ENCODE results near the gene TPCN1. TPM values are rescaled to one million over a fixed set of nuclear protein-coding genes. Genes with fewer than 3 reads are reported as not detected.

TPCN1 gene
- total RNA-seq, 1 donor from 2014 or later: 55.6 TPM

- Mint-ChIP-seq H3K9me3 (no peaks in the 10 kb centered on the region), H3K27ac (no peak overlapping the region), H3K4me1 (ENCODE audit: unreplicated experiment) (no peaks in the 10 kb centered on the region), H3K36me3 (peaks cover 18% of the 10 kb centered on the region), H3K27me3 (no peaks in the 10 kb centered on the region), H3K4me3 (no peak overlapping the region)
- DNase-seq (ENCODE audit: extremely low spot score, unreplicated experiment): no peak
- no peak for TF ChIP-seq CTCF (conservative IDR thresholded peaks at IDR 0.05)
Observed at GRCh38 chr12:113276306-113276705, 55.0 kb downstream of the TPCN1 start.

- no peaks in the 10 kb centered on the region for H3K4me1 Mint-ChIP-seq (ENCODE audit: unreplicated experiment)
Observed at GRCh38 chr12:113276946-113277500, 55.8 kb downstream of the TPCN1 start.

GRCh38 chr12:113277511-113277910, 56.2 kb downstream of the TPCN1 start:
- no peaks in the 10 kb centered on the region for H3K4me1 Mint-ChIP-seq (ENCODE audit: unreplicated experiment)
- no peak overlapping the region for H3K4me3 Mint-ChIP-seq
- no peaks in the 10 kb centered on the region for H3K27me3 Mint-ChIP-seq
- peaks cover 18% of the 10 kb centered on the region for H3K36me3 Mint-ChIP-seq
- no peak for DNase-seq (ENCODE audit: extremely low spot score, unreplicated experiment)
- no peak for TF ChIP-seq CTCF (conservative IDR thresholded peaks at IDR 0.05)
- no peaks in the 10 kb centered on the region for H3K9me3 Mint-ChIP-seq
- no peak overlapping the region for H3K27ac Mint-ChIP-seq

More at GRCh38 chr12:113276946-113277500, 55.8 kb downstream of the TPCN1 start:
- no peaks in the 10 kb centered on the region for H3K27me3 Mint-ChIP-seq
- H3K27ac Mint-ChIP-seq: no peak overlapping the region
- H3K9me3 Mint-ChIP-seq: no peaks in the 10 kb centered on the region
- H3K36me3 Mint-ChIP-seq: peaks cover 18% of the 10 kb centered on the region
- H3K4me3 Mint-ChIP-seq: no peak overlapping the region
- no peak for DNase-seq (ENCODE audit: extremely low spot score, unreplicated experiment)
- TF ChIP-seq CTCF (conservative IDR thresholded peaks at IDR 0.05): no peak

GRCh38 chr12:113278141-113278540, 56.9 kb downstream of the TPCN1 start:
- no peak for DNase-seq (ENCODE audit: extremely low spot score, unreplicated experiment)
- Mint-ChIP-seq H3K27me3 (no peaks in the 10 kb centered on the region), H3K4me1 (ENCODE audit: unreplicated experiment) (no peaks in the 10 kb centered on the region), H3K9me3 (no peaks in the 10 kb centered on the region), H3K27ac (no peak overlapping the region), H3K36me3 (peaks cover 18% of the 10 kb centered on the region), H3K4me3 (no peak overlapping the region)
- TF ChIP-seq CTCF (conservative IDR thresholded peaks at IDR 0.05): no peak

- TF ChIP-seq CTCF (conservative IDR thresholded peaks at IDR 0.05): no peak
- peaks cover 18% of the 10 kb centered on the region for H3K36me3 Mint-ChIP-seq
- DNase-seq (ENCODE audit: extremely low spot score, unreplicated experiment): no peak
- H3K27me3 Mint-ChIP-seq: no peaks in the 10 kb centered on the region
- H3K9me3 Mint-ChIP-seq: no peaks in the 10 kb centered on the region
- no peak overlapping the region for H3K27ac Mint-ChIP-seq
- H3K4me1 Mint-ChIP-seq (ENCODE audit: unreplicated experiment): no peaks in the 10 kb centered on the region
- H3K4me3 Mint-ChIP-seq: no peak overlapping the region
Observed at GRCh38 chr12:113278633-113279032, 57.4 kb downstream of the TPCN1 start.

- DNase-seq (ENCODE audit: extremely low spot score, unreplicated experiment): no peak
- Mint-ChIP-seq H3K9me3 (no peaks in the 10 kb centered on the region), H3K4me1 (ENCODE audit: unreplicated experiment) (peaks cover 6% of the 10 kb centered on the region), H3K27me3 (no peaks in the 10 kb centered on the region), H3K36me3 (peaks cover 11% of the 10 kb centered on the region), H3K27ac (no peak overlapping the region), H3K4me3 (no peak overlapping the region)
- no peak for TF ChIP-seq CTCF (conservative IDR thresholded peaks at IDR 0.05)
Observed at GRCh38 chr12:113284751-113285150, 63.5 kb downstream of the TPCN1 start.

Data from type B pancreatic cell (in vitro differentiated cells).